Urinary bladder (tissue), 4 donors: ENCODE measurements around the gene LIME1. TPM values are rescaled to one million over a fixed set of nuclear protein-coding genes. Genes with fewer than 3 reads are reported as not detected.

Source experiments
- DNase-seq: peaks from one replicate; pipeline ENCODE4 v3.0.0-alpha.2; 2015; ENCODE audit errors: extremely low spot score
- H3K27ac ChIP-seq: one replicate; pipeline ENCODE4 v1.5.1; 2013; ENCODE audit warnings: low read depth, mild to moderate bottlenecking, moderate library complexity
- H3K36me3 ChIP-seq: one replicate; pipeline ENCODE4 v1.6.1; 2013; ENCODE audit warnings: mild to moderate bottlenecking, moderate library complexity; ENCODE audit not compliant: insufficient read depth
- H3K4me1 ChIP-seq: one replicate; pipeline ENCODE4 v1.6.1; 2013; ENCODE audit warnings: mild to moderate bottlenecking, moderate library complexity; ENCODE audit not compliant: insufficient read depth
- H3K4me3 ChIP-seq: one replicate; pipeline ENCODE4 v1.5.1; 2013; ENCODE audit warnings: low read depth, low read length
- WGBS: extraction: QIAGEN DNeasy Blood & Tissue Kit; methylation state at CpG from one replicate; pipeline ENCODE4 v1.1.7; 2013; 5-methylcytosine and 5-hydroxymethylcytosine counted together
- polyA plus RNA-seq: library from polyadenylated mRNA; stranded (reverse); fragments of 200-250 nt; gene quantifications from one replicate; pipeline ENCODE4 v1.2.3, GENCODE V29; 2013
- small RNA-seq: library from RNA; depleted of rRNA; stranded (forward); fragments of <200 nt; gene quantifications from one replicate; pipeline ENCODE3, GENCODE V24; 2014
- total RNA-seq: library from RNA; depleted of rRNA; stranded (reverse); fragments of >200 nt; gene quantifications from one replicate; pipeline ENCODE4 v1.2.3, GENCODE V29; 2014
- donor health status: healthy with polysubstance abuse.
- donor health status: healthy.

LIME1 gene
- total and polyA plus RNA-seq, 2 donors, result 1.1 to 7.9 TPM

GRCh38 chr20:63778857-63779256, 42.4 kb downstream of the LIME1 start:
- Histone ChIP-seq H3K4me1 (no peaks in the 10 kb centered on the region), H3K36me3 (no peaks in the 10 kb centered on the region), H3K27ac (no peak overlapping the region), H3K4me3 (no peak overlapping the region)
- 88% methylated on average over 9 of the region's 9 CpGs for WGBS
- DNase-seq, result no peak

GRCh38 chr20:63781181-63781580, 44.7 kb downstream of the LIME1 start:
- Histone ChIP-seq H3K4me3 (no peak overlapping the region), H3K27ac (no peak overlapping the region), H3K36me3 (no peaks in the 10 kb centered on the region), H3K4me1 (no peaks in the 10 kb centered on the region)
- 93% methylated on average over 14 of the region's 14 CpGs for WGBS
- DNase-seq, result no peak

DNA sequence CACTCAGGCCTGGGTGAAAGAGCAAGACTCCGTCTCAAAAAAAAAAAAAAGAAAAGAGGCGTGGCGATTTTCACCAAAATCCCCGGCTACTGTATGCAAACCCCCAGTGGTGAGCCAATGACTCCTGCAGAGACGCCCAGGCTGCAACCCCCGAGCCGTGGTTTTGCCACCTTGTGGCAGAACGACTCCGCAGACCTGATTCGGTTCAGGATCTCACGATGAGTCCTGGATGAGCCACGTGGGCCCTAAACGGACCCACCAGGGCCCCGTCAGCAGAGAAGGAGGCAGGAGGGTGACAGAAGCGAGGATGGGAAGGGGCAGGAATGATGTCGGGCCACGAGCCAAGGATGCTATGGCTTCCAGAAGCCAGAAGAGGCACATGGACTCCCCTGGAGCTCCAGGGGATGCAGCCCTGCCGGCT, 45.6 kb downstream of the LIME1 start:
- 78% methylated on average over 18 of the region's 18 CpGs for WGBS
- no peaks in the 10 kb centered on the region for H3K4me1 ChIP-seq
- no peak overlapping the region for H3K27ac ChIP-seq
- H3K4me3 ChIP-seq, result no peak overlapping the region
- DNase-seq, result no peak
- H3K36me3 ChIP-seq, result no peaks in the 10 kb centered on the region

GRCh38 chr20:63782521-63782971, 46.1 kb downstream of the LIME1 start:
- DNase-seq, result no peak
- no peaks in the 10 kb centered on the region for H3K4me1 ChIP-seq
- H3K27ac ChIP-seq, result no peak overlapping the region
- no peak overlapping the region for H3K4me3 ChIP-seq
- H3K36me3 ChIP-seq, result no peaks in the 10 kb centered on the region
- 91% methylated on average over 12 of the region's 12 CpGs for WGBS

DNA sequence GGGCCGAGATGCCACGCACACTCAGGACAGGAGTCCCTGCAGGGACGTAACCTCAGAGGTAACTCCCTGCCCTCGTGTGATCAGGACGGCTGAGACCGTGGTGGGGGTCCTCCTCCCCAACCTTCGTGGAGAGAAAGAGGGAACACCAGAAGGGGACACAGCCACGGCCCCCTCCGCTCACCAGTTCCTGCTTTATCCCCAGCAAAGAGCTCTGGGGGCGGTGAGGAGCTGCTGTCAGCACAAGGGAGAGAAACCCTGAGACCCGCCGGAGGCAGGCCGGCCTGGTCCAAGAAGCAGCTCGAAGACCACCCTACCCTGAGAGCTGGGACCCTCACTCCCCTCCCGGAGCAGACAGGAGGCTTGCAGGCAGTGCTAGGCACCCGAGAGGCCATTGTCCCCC, 47.5 kb downstream of the LIME1 start:
- Histone ChIP-seq H3K4me1 (no peaks in the 10 kb centered on the region), H3K36me3 (no peaks in the 10 kb centered on the region), H3K4me3 (no peak overlapping the region), H3K27ac (no peak overlapping the region)
- 88% methylated on average over 16 of the region's 16 CpGs for WGBS
- no peak for DNase-seq

GRCh38 chr20:63785691-63786131, 49.2 kb downstream of the LIME1 start:
- 66% methylated on average over 14 of the region's 14 CpGs for WGBS
- DNase-seq, result no peak
- H3K4me3 ChIP-seq, result no peak overlapping the region
- H3K27ac ChIP-seq, result no peak overlapping the region
- no peaks in the 10 kb centered on the region for H3K4me1 ChIP-seq
- no peaks in the 10 kb centered on the region for H3K36me3 ChIP-seq

- DNase-seq, result no peak
- no peak overlapping the region for H3K27ac ChIP-seq
- no peaks in the 10 kb centered on the region for H3K36me3 ChIP-seq
- H3K4me1 ChIP-seq, result no peaks in the 10 kb centered on the region
- WGBS, result 89% methylated on average over 11 of the region's 11 CpGs
- H3K4me3 ChIP-seq, result no peak overlapping the region
Measured at GRCh38 chr20:63787302-63787701, 50.8 kb downstream of the LIME1 start.

GRCh38 chr20:63787749-63788148, 51.3 kb downstream of the LIME1 start:
- Histone ChIP-seq H3K4me1 (no peaks in the 10 kb centered on the region), H3K4me3 (no peak overlapping the region), H3K36me3 (no peaks in the 10 kb centered on the region), H3K27ac (no peak overlapping the region)
- no peak for DNase-seq
- WGBS, result 89% methylated on average over 16 of the region's 16 CpGs

Small RNA genes within 50 kb of the gene (small RNA-seq; reads per million reads assigned to genes)
- gene LIME1 (not detected), gene TNFRSF6B (not detected)

Other genes with a start within 250 kb of the LIME1 start
- 11.2 TPM for gene EEF1A2, start 237.6 kb upstream of the LIME1 start, total RNA-seq
- 5.1 TPM for gene EEF1A2, start 237.6 kb upstream of the LIME1 start, polyA plus RNA-seq
- 44.7 TPM for gene PPDPF, start 215.9 kb upstream of the LIME1 start, total RNA-seq
- gene PPDPF, start 215.9 kb upstream of the LIME1 start, polyA plus RNA-seq, result 545 TPM
- 2.8 TPM for gene PTK6, start 199.3 kb upstream of the LIME1 start, total RNA-seq
- gene PTK6, start 199.3 kb upstream of the LIME1 start, polyA plus RNA-seq, result 3.4 TPM
- 0.48 TPM for gene SRMS, start 188.9 kb upstream of the LIME1 start, total RNA-seq
- not detected for gene SRMS, start 188.9 kb upstream of the LIME1 start, polyA plus RNA-seq
- 0.63 TPM for gene FNDC11, start 182.5 kb upstream of the LIME1 start, total RNA-seq
- gene FNDC11, start 182.5 kb upstream of the LIME1 start, polyA plus RNA-seq, result 0.98 TPM
- gene HELZ2, start 162.4 kb upstream of the LIME1 start, total RNA-seq, result 19.9 TPM
- gene HELZ2, start 162.4 kb upstream of the LIME1 start, polyA plus RNA-seq, result 15.5 TPM
- 7.7 TPM for gene GMEB2, start 109.6 kb upstream of the LIME1 start, total RNA-seq
- gene GMEB2, start 109.6 kb upstream of the LIME1 start, polyA plus RNA-seq, result 12.1 TPM
- 17.7 TPM for gene STMN3, start 83.2 kb upstream of the LIME1 start, total RNA-seq
- 44.7 TPM for gene STMN3, start 83.2 kb upstream of the LIME1 start, polyA plus RNA-seq
- 13.3 TPM for gene RTEL1, start 78.4 kb upstream of the LIME1 start, total RNA-seq
- 12.3 TPM for gene RTEL1, start 78.4 kb upstream of the LIME1 start, polyA plus RNA-seq
- 0.42 TPM for gene TNFRSF6B, start 40.0 kb upstream of the LIME1 start, total RNA-seq
- gene TNFRSF6B, start 40.0 kb upstream of the LIME1 start, polyA plus RNA-seq, result 35.6 TPM
- gene ARFRP1, start 28.7 kb upstream of the LIME1 start, total RNA-seq, result 17.9 TPM
- gene ARFRP1, start 28.7 kb upstream of the LIME1 start, polyA plus RNA-seq, result 40.8 TPM
- 11.0 TPM for gene ZGPAT, start 28.6 kb upstream of the LIME1 start, total RNA-seq
- 30.7 TPM for gene ZGPAT, start 28.6 kb upstream of the LIME1 start, polyA plus RNA-seq
- gene SLC2A4RG, start 3.1 kb downstream of the LIME1 start, total RNA-seq, result 8.6 TPM
- 106 TPM for gene SLC2A4RG, start 3.1 kb downstream of the LIME1 start, polyA plus RNA-seq
- 10.6 TPM for gene ZBTB46, start 94.6 kb downstream of the LIME1 start, total RNA-seq
- gene ZBTB46, start 94.6 kb downstream of the LIME1 start, polyA plus RNA-seq, result 6.7 TPM
- not detected for gene ABHD16B, start 124.8 kb downstream of the LIME1 start, total RNA-seq
- 0.68 TPM for gene ABHD16B, start 124.8 kb downstream of the LIME1 start, polyA plus RNA-seq
- 53.7 TPM for gene TPD52L2, start 128.6 kb downstream of the LIME1 start, total RNA-seq
- 132 TPM for gene TPD52L2, start 128.6 kb downstream of the LIME1 start, polyA plus RNA-seq
- gene DNAJC5, start 158.5 kb downstream of the LIME1 start, total RNA-seq, result 18.7 TPM
- gene DNAJC5, start 158.5 kb downstream of the LIME1 start, polyA plus RNA-seq, result 31.8 TPM
- 20.1 TPM for gene UCKL1, start 219.8 kb downstream of the LIME1 start, total RNA-seq
- gene UCKL1, start 219.8 kb downstream of the LIME1 start, polyA plus RNA-seq, result 41.2 TPM
- gene ZNF512B, start 233.3 kb downstream of the LIME1 start, total RNA-seq, result 8.7 TPM
- 13.8 TPM for gene ZNF512B, start 233.3 kb downstream of the LIME1 start, polyA plus RNA-seq
- 1.8 TPM for gene SAMD10, start 243.0 kb downstream of the LIME1 start, total RNA-seq
- gene SAMD10, start 243.0 kb downstream of the LIME1 start, polyA plus RNA-seq, result 3.8 TPM
- 44.1 TPM for gene PRPF6, start 244.5 kb downstream of the LIME1 start, total RNA-seq
- gene PRPF6, start 244.5 kb downstream of the LIME1 start, polyA plus RNA-seq, result 71.8 TPM